GM12873 (cell line): Measurements from ENCODE around the gene STAT4.

ENCODE experiments used
- TF ChIP-seq, protein P1 (sequence below): IDR thresholded peaks from 2 replicates; pipeline ENCODE4 v1.5.1; 2012; ENCODE audit warnings: low read depth, mild to moderate bottlenecking, moderate library complexity, low read length, control low read depth; ENCODE audit not compliant: insufficient read depth; ENCODE audit errors: missing control alignments

STAT4 gene

DNA sequence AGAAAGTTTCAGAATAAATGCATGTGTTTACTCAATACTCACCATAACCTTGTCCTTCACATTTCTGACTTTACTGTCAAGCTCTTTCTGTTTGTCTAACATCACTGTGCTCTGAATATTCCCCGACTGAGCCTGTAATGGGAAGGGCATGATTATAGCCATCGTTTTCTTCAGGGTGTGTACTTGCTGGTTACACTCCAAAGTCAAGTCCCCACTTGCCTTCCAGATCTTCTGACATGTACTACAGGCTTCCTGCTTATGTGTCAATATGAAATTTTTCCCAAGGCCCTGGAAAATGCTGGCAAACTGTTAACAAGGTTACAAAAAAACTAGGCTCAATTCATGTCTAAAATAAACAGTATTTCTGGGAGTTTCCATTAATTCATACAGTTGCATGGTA, 149.8 kb downstream of the STAT4 start:
- TF ChIP-seq, protein P1, sequence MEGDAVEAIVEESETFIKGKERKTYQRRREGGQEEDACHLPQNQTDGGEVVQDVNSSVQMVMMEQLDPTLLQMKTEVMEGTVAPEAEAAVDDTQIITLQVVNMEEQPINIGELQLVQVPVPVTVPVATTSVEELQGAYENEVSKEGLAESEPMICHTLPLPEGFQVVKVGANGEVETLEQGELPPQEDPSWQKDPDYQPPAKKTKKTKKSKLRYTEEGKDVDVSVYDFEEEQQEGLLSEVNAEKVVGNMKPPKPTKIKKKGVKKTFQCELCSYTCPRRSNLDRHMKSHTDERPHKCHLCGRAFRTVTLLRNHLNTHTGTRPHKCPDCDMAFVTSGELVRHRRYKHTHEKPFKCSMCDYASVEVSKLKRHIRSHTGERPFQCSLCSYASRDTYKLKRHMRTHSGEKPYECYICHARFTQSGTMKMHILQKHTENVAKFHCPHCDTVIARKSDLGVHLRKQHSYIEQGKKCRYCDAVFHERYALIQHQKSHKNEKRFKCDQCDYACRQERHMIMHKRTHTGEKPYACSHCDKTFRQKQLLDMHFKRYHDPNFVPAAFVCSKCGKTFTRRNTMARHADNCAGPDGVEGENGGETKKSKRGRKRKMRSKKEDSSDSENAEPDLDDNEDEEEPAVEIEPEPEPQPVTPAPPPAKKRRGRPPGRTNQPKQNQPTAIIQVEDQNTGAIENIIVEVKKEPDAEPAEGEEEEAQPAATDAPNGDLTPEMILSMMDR, result no peak

DNA sequence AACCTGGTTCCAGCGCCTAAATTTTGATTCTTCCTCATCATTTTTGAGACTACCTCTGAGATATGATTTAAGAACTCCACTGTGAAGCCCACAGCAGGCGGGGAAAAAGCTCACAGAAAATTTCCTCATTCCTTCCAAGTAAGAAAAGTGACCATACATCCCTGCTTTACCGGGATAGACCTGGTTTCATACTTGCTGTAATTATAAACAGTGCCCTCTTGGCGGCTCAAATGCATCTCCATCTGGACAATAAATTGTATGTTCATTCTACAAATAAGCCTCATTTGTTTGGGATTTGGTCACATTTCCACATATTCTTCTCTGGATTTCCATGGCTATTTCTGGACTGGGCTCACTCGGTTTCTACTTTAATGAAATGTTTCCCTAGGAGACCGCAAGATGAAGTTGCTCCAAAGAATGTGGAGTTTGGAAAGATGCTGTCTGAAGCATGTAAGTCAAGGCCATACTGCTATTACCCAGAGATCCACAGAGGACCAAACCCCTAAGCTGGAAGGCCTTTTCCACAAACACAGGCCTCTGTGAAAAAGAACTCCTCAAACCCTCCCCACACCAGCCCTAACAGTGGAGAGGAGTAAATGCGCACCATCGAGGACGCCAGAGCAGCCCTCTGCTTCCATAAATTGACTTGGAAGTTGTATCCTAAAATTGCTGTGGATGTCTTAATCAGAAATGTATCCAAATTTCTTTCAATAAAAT, 150.7 kb downstream of the STAT4 start:
- TF ChIP-seq, protein P1, result no peak

DNA sequence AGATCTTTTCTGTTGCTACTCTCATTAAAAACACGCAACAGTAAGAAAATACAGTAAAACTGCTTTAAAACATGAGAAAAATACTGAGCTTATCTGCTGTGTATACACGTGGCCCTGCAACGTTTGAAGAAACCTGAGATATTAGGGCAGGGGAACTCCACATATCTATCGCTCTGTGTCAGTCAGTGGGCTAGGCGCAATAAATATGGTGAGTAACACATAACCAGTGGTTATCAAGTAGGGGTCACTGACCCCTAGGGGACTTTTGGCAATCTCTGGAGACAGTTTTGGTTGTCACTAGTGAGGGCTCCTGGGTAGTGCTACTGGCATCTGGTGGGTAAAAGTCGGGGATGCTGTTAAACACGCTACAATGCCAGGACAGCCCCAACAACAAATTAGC, 151.7 kb downstream of the STAT4 start:
- TF ChIP-seq, protein P1, result no peak

DNA sequence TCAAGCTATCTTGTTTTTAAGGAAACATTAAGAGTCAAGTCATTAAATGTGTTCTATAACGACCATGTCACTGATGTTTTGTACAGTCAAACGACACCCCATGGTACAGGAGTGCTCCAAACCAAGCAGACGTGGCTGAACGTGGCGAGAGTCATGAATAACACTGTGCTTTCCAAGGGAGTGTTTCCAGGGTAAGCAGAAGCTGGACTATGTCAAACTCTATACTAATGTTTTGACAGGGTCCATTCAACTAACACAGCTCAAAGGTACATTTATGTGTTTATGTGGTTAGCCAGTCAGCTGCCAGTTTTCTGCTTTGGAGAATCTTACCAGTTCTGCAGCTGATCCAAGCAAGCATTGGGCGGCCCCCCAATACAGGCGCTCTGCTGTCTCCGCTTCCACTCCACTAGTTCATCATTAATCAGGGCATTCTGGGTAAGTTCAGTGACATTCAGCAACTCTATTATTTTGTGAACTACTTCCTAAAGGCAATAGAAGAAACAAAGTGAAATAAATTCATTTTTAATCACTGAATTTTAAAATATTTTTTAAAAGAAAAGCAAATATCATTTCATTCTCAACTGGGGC, 153.2 kb downstream of the STAT4 start:
- TF ChIP-seq, protein P1, result no peak

DNA sequence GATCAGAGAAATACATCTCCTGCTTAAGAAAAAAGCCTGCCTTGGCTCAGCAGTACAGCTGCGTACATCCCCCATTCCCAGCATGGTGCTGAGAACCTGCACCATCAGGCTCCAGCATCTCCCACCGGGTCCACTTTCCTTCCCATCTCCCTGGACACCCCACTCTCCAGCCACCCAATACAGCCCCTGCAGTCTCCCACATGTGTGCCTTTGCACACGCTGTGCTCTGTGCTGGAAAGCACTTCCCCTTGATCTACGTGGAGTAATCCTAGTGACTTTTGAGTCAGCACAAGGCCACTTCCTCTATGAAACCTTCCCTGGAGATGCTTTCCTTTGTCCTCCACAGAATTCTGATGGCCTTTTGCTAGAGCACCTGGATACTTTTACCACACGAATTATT, 153.8 kb downstream of the STAT4 start:
- TF ChIP-seq, protein P1, result no peak

DNA sequence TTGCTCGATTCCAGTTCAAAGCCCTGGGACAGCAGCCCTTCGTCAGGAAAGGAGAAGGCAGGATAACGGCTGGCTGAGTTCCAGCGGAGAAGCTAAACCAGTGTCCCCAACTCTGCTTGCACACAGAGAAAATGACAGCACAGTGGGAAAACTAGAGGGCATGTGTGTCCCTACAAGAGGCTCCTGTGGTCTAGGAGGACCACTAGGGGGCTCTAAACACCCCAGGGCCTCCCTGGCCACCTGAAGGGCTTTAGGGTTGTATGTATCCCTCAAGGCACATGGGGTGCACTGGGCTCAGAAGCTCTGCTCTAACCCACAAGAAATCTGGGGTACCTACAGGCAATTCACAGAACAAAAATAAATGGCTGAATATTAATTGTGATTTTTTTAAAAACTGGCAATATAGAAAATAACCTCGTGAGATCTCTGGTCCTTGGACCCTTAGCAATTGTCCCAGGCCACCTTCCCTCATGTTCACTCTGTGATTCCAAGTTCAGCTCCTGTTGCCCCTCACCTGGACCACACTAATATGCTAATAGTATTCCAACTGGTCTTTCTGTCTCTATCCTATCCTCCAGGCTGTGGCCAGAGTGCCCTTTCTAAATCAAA, 154.4 kb downstream of the STAT4 start:
- TF ChIP-seq, protein P1, result peak; percentile 74

DNA sequence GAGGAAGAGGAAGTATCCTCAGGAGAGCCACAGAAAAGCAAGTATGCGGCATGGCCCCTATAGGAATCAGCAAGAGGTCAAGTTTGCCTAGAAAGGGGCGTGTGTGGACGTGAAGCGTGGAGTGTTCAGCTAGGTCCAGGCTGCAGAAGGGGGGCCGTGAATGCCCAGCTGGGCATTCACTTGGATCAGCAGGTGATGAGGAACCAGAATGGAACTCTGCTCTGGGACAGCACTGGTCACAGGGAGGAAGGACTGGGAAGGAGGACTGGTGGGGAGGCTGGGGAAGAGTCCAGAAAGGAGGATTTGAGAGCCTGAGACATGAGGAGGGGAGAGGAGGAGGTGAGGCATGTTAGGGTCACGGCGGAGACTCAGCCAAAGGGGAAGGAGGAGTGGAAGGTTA, 156.6 kb downstream of the STAT4 start:
- TF ChIP-seq, protein P1, result no peak
